Activated CD8-positive, alpha-beta memory T cell treated with anti-CD3 and anti-CD28 coated beads for 4 hours (primary cell): ENCODE results near the gene PDXDC1.
"Not testable (repeated sequence)": the region's sequence is repeated elsewhere in the genome, so short reads cannot be mapped to it uniquely, and the experiment has no call there.

Source experiments
- DNase-seq, 2 donors: peaks; one replicate each; pipeline ENCODE4 v3.0.0-alpha.2; 2020; ENCODE audit warnings: low read depth in 2 of 2

PDXDC1 gene

DNA sequence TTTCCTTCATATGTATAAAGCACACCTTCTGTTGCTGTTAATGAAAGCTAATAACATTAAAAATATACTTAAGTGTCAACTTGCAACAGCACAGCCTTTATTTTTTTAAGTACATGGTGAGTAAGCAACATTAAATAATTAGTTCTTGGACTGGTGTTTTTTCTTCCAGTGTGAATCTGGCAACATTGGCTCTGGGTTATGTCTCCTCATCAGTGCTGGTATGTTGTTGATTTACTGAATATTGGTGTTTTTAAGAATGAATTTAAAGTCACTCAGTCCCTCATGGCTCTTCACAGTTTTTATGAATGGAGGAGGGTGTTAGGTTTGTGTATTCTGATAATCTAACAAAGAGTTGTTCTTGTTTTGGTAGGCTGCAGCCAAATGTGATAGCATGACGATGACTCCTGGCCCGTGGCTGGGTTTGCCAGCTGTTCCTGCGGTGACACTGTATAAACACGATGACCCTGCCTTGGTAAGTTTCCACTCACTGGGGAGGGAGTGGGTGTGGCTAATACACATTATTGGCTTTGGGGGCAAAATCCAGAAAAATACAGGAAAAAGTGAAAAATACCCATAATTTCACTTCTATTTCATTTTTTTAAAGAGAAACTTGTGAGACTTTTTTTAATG lies 42.2 kb downstream of the PDXDC1 start:
- not testable (repeated sequence) for DNase-seq

DNA sequence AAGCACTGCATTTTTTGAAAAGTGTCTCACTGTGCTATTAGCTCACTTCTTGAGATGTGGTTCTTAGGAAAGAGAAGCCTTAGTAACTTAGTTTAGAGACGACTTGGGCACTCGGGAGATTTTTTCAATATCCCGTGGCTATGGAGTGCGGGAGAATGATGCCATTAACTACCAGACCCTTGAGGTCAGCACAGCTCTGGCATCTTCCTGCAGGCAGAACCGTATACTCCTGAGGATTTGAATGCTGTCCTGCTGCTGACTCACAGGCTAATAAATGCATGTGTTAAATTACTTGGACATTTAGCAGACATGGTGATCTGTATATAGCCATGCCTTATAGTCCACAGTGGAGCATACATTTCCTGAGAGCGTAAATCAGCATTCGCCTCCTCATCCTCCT lies 46.6 kb downstream of the PDXDC1 start:
- not testable (repeated sequence) for DNase-seq

DNA sequence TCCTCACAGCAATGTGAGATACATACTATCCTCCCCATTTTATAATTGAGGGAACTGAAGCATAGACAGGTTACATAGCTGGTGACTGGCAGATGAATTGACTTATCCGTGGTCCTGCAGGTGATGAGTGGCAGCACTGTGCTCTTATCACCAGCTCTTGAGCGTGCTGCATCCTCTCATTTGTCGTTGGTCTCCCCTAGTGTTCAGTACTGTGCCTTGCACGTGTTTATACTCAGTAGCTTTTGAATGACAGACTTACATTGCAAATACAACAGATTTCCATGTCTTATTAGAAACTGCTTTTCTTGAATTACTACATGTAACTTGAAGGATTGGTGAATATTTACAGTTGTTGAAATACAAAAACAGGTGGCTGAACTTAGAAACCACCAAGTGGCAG lies 47.4 kb downstream of the PDXDC1 start:
- not testable (repeated sequence) for DNase-seq

DNA sequence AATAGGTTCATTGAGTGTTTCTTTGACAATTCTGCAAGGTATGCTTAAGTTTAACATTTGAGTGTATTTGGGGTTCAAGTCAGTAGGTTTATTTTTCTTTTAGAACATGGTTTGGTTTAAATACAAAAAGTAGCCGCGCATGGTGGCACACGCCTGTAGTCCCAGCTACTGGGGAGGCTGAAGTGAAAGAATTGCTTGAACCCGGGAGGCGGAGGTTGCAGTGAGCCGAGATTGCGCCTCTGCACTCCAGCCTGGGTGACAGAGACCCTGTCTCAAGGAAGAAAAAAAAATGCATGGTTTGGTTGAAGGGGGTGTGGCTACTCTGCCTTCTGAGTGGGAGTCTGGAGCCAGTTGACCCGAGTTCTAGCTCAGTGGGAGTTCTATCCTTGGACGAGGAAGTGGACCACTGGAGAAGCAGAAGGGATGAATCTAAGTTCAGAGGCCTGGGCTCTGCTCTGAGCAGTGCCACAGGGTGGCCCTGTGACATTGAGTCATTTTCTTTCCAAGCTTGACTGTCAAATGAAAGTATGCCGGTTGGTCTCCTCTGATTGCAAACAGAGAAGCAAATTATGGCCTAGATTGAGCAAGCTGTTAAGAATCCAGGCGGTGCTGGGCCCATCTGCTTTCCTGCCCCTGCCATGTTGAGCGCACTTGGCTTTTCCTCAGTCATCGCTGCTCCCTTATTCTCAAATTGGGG lies 48.7 kb downstream of the PDXDC1 start:
- DNase-seq: not testable (repeated sequence)

DNA sequence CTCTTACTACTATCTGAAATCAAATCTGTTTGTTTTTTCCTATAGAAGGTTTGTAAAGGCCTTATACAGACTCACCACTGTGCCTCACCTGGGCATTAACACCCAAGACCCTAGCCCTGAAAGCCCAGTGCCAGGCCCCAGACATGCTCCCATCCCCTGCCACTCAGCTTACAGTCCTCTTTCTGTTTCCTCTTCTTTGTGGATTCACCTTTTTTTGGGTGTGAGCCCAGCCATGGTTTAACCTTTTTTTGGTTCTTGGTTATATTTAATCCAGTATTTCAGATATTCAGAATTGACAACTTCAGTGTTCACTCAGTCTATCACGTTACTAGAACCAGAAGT lies 50.0 kb downstream of the PDXDC1 start:
- not testable (repeated sequence) for DNase-seq

DNA sequence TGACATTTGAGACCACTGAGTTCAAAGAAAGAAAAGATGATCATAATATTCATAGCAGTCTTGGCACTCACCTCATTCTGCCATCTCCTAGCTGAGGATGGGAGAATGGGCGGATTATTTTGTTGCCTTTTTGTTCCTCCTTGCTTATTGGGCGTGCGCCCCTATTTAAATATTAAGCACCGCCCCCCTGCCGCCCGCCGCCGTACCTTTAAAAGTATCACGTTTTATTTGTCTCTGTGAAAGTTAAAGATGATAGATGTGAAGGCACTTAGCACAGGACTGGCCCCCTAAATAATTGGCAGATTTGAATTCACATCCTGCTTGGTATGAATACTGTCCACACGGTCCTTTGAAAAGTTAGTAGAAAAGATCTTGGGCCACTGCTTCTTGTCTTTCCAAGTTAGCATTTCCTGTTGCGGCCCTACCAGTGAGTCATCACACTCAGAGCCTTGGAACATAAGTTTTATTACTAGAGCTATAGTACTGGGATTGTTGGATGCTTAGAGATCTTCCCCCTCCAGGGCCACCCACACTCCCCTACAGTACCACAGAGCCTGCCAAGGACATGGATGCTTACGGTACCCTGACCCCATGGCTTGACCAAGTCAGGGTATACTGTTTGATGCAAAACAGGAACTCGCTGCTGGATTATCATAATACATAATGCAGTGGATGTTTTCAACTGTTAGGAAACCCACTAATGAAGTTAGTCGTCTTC lies 50.6 kb downstream of the PDXDC1 start:
- not testable (repeated sequence) for DNase-seq

DNA sequence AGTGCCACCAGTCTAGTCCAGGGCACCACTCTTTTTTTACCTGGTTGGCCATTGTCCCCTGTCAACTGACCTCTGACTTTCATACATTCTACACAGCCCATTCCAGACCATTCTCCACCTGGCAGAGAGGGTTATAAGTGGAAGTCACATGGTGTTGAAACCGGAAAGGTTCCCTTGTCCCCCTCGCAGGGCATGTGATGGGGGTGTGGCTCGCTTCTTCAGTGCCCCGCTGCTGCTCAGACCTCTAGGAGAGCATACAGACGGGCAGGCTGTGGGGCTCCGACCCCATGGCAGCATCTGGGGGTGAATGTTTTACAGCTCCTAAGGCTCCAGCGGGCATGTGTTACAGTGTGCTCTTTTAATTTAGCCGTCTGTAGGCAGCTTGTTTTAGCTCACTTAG lies 52.2 kb downstream of the PDXDC1 start:
- not testable (repeated sequence) for DNase-seq

DNA sequence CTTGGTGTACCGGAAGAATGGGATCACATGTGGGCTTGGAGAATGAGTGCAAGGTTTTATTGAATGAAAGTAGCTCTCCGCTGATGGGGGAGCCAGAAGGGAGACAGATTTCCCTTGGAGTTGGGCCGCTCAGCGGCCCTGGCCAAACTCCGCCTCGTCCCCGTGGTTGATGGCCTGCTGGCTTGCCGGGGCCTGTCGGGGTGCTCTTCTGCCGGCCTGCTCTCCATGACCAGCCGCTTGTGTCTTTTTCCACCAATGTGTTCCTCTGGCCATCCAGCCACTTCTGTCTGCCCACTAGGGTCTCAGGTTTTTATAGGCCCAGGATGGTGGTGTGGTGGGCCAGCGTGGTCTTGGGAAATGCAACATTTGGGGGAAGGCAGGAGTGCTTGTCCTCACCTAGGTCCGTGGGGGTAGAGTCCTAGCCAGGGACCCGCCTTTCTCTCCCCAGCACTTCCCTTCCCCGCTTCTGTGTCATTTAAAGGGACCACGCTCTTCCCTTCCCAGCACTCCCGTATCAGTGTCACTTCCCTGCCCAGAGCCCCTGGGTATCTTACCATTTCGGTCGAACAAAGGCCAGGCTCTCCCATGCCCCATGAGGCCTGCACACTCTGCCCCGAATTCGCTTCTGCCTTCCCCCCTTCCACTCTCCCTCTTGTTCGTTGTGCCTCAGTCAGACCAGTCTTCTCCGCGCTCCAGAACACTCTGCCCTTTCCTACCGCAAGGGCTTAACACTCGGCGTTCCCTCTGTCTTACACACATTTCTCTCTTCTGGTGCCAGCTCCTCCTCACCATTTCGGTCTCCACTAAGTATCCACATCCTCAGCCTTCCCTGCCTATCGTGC lies 52.9 kb downstream of the PDXDC1 start:
- DNase-seq: not testable (repeated sequence)

DNA sequence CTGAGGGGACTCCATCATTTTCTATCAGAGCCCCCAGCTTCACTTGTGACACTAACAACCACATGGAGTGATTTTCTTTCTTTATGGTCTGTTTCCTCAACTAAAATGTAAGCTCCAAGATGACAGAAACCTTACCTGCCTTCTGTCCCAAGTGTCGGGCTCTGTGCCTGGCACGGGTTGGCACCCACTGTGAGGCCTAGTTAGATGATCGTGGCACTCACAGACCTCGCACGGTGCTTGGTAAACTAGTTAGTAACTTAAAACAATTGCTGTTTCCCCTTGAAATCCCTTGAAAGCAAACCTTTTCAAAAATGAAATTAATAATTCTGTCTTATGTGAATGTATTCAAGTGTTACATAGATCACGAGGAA lies 53.5 kb downstream of the PDXDC1 start:
- DNase-seq: not testable (repeated sequence)

DNA sequence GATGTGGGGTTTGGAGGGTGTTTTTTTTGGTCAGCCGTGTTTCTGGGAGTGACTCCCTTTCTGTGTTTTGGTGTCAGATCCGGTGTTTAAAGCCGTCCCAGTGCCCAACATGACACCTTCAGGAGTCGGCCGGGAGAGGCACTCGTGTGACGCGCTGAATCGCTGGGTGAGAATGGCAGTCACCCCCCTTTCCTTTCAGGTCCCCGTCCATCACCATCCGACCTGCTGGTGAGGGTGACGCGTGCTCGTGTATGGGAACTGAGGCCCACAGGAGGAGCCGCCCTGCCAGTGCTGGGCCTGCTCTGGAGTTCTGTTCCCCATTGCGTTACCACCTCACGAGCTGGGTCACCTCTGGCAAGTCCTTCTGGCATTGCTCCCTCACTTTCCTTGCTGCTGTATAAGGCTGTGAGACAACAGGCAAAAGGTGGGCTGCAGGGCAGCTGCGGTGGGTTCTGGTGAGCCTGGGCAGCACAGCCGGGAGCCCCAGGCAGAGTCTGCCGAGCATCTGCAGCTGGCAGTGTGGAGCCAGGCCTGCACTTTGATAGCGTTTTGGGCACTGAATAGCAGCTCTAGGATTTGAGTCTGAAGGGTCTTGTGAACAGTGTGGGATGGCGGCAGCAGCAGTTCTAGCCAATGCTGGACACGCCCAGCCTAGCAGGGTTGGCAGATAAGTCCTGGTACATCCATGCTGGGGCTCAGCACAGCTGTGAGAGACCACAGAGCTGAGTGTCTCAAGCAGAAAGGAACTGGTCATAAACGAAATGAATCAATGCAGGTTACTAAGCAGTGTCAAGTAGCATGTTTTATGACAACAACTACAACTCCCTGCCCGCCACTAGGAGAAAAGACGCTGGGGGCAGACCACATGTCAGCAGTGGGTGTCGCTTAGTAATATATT lies 54.2 kb downstream of the PDXDC1 start:
- DNase-seq: not testable (repeated sequence)

DNA sequence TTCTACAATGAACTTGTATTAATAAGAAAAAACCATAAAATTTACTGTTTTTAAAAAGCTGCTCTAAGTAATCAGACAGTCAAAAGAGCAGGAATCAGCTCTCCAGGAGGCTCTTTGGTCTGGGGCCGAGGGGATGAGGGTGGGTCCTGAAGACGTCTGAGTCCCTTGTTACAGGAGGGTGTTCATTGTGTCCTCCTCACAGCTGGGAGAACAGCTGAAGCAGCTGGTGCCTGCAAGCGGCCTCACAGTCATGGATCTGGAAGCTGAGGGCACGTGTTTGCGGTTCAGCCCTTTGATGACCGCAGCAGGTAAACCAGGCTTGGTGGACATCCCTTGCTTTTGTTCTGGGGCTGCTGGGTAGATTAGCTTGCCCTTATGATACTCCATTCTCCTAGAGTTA lies 54.9 kb downstream of the PDXDC1 start:
- not testable (repeated sequence) for DNase-seq

DNA sequence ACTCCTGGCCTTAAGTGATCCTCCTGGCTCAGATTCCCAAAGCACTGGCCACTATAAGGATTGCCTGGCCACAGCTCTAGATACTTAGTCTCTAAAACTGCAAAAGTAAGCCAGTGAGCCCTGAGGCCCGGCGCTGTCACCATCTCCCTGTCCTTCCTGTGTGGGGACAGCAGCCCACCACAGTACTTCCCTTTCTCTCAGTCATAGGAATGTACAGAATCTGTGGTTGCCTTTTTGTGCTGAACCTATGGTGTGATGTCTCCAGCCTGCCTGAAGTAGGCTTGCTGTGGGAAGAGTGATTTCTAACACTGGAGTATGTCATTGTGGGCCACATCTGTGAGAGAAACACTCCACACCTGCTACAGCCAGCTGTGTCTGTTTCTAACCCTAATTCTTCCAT lies 56.4 kb downstream of the PDXDC1 start:
- DNase-seq: no peak

DNA sequence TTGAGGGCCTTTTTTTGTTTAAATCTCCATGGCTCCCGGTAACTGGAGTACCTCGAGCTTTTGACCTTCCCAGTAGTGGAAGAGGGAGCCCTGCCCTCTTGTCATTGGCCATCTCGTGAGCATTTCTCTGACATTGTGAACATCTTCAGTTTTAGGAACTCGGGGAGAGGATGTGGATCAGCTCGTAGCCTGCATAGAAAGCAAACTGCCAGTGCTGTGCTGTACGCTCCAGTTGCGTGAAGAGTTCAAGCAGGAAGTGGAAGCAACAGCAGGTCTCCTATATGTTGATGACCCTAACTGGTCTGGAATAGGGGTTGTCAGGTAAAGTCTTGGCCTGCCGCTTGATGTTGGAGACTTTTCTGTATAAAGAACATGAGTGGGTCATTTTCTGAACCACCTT lies 56.8 kb downstream of the PDXDC1 start:
- DNase-seq: no peak

DNA sequence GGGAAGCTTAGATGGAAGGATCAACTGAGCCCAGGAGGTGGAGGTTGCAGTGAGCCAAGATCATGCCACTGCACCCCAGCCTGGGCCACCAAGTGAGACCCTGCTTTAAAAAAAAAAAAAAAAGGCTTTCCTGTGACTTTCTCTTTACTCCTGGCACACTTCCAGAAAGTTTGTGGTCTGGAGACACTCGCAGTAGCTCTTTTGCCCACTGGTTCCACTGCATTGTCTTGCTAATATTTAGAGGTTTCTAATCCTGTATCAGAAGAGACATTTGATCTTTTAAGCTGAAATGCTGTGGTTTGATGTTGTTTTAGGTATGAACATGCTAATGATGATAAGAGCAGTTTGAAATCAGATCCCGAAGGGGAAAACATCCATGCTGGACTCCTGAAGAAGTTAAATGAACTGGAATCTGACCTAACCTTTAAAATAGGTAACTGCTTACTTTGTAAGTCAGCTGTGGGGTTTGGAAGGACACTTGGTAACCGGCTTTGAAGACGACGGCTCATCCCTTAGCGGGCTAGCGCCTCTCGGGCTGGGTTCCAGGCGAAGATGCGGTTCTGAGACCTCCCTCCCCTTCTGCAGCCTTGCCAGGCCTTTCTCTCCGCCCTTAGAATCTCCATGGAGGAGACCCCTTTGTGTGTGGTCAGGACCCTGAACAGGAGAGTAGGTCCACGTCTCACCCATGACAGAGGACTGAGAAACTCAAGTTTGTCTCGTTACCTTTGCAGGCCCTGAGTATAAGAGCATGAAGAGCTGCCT lies 57.9 kb downstream of the PDXDC1 start:
- DNase-seq: no peak

DNA sequence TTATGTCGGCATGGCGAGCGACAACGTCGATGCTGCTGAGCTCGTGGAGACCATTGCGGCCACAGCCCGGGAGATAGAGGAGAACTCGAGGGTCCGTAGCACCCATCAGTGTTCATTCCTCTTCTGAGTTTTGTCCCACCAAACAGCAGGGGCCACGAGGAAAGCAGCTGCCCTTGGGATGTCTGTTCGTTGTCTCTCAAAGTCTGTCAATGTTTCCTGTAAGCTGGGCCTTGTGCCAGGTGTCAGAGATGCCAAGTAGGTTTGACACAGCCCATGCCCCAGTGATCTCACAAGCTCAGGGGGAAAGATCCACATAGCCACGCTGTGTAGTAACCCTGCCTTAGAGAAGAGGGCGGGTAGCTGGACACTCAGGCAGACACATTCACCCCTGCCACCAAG lies 58.5 kb downstream of the PDXDC1 start:
- no peak for DNase-seq

DNA sequence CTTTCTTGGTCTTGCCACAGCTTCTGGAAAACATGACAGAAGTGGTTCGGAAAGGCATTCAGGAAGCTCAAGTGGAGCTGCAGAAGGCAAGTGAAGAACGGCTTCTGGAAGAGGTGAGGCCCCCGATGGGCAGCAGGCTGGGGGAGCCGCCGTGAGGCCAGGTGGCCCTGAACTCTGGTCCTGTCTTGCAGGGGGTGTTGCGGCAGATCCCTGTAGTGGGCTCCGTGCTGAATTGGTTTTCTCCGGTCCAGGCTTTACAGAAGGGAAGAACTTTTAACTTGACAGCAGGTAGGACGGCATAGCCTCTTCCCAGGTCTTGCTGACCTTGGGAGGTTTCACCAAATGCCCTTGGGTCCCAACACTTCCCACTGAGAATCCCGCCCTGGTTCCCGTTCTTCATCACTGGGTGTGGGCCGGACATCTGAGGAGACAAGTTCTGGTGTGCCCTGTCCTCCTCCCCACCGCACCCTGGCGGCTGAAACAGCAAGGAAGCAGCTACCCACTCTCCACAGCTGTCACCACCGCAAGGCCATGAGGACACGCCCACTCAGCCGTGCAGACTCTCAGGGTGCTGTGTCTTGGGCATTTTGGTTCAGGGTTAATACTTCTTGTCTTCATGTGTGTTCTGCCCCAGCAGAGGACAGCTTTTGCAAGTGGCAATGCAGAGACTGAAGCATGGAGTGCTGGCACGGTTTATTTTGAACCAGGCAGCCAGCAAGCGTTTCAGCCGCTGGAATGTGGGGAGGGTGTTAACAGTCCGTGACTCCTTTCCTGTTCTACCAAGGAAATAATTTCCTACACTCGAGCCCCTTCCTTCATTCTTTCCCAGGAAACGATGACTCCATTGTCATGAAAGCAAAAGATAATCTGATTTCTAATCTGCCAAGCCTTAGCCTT lies 59.7 kb downstream of the PDXDC1 start:
- DNase-seq: no peak

DNA sequence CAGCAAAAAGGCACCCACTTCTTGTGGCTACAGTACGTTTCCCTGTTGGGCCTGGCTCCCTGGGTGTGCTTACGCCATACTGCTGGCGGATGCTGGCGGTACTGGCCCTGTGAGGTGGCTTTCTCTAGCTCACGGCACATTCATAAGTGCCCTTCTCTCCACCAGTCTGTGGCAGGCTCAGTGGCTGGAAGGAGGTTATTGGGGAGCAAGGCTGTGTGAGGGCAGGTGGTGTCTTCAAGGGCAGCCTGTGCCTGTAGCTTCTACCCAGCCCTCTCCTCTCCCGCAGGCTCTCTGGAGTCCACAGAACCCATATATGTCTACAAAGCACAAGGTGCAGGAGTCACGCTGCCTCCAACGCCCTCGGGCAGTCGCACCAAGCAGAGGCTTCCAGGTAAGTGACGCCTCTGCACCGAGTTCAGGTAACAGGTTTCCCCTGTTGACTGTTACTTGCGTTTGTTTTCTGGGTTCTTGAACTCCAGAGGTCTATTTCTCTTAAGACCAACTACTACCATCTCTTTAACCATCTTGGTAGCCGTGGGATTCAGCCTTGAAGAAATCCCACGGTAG lies 60.4 kb downstream of the PDXDC1 start:
- no peak for DNase-seq

DNA sequence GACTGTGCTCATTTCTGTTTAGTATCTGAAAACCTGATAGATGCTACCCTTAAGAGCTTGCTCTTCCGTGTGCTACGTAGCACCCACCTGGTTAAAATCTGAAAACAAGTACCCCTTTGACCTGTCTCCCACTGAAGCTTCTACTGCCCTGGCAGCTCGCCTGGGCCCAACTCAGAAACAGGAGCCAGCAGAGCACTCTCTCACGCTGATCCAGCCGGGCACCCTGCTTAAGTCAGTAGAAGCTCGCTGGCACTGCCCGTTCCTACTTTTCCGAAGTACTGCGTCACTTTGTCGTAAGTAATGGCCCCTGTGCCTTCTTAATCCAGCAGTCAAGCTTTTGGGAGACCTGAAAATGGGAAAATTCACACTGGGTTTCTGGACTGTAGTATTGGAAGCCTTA lies 62.2 kb downstream of the PDXDC1 start:
- no peak for DNase-seq

DNA sequence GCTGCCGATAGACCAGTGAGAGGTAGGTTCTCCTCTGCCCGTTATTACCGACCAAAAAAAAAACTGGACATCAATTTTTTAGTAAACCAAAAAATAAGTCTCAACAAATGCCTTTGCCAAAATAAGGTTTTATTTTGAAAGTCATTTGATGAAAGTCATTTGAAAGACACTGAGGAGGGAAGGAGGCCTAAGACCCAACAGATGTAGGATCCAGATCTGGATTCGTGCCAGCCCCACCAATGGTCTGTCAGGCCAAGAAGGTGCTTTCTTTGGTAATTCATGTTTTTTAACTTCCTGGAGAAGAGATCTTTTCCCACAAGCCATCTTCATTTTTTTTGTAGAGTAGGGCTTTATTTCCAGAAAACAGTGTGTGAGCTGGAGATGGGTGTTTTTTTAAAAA lies 62.9 kb downstream of the PDXDC1 start:
- no peak for DNase-seq
